Right cardiac atrium (tissue), 5 donors: Measurements from ENCODE around the gene CACNA1I. TPM values are rescaled to one million over a fixed set of nuclear protein-coding genes. Genes with fewer than 3 reads are reported as not detected.

Experiments
- ATAC-seq, 2 donors: fragments of 200-7000 bp; cut with Tn5 transposase; one replicate each; pipeline versions ENCODE4 v1.8.0 to v1.9.1; 2020; ENCODE audit warnings: moderate library complexity in 2 of 2, mild to moderate bottlenecking in 1 of 2
- DNase-seq, 3 donors: peaks; one replicate each; pipeline ENCODE4 v3.0.0-alpha.2; 2020
- H3K27ac ChIP-seq: one replicate; pipeline ENCODE4 v1.5.1; 2013; ENCODE audit warnings: mild to moderate bottlenecking, low read length, control low read depth, moderate library complexity
- H3K27me3 ChIP-seq: one replicate; pipeline ENCODE4 v1.6.1; 2013; ENCODE audit not compliant: control insufficient read depth, insufficient read depth
- H3K4me1 ChIP-seq: one replicate; pipeline ENCODE4 v1.6.1; 2013; ENCODE audit warnings: low read length; ENCODE audit not compliant: control insufficient read depth, insufficient read depth
- H3K4me3 ChIP-seq: one replicate; pipeline ENCODE4 v1.5.1; 2013; ENCODE audit warnings: low read length, control low read depth
- H3K9me3 ChIP-seq: one replicate; pipeline ENCODE4 v1.6.1; 2013; ENCODE audit warnings: low read length; ENCODE audit not compliant: control insufficient read depth
- WGBS: extraction: QIAGEN DNeasy Blood & Tissue Kit; methylation state at CpG from one replicate; pipeline ENCODE4 v1.1.7; 2013; 5-methylcytosine and 5-hydroxymethylcytosine counted together
- intact Hi-C, 4 donors: fragments of 100-400 bp; cut with DNase I; formaldehyde crosslinking; loops; one replicate each; pipeline versions ENCODE4 v1.11.0 to v1.14.0; 2022 to 2023
- polyA plus RNA-seq: library from polyadenylated mRNA; stranded (reverse); fragments of 200-250 nt; gene quantifications from one replicate; pipeline ENCODE4 v1.2.3, GENCODE V29; 2013
- total RNA-seq, 4 donors: library from RNA; stranded (reverse); fragmentation: NEBNext Ultra II Directional; extraction: Animal tissue kit (Norgen Biotek cat#: 25700); gene quantifications; one replicate each; pipeline ENCODE4 v1.2.1, GENCODE V29; 2021
- donor health status: healthy with polysubstance abuse.
- donor health status: DM: no; HTN: yes; CAD: no.
- donor health status: DM: no; HTN: no; CAD: no.
- donor health status: DM: no; HTN: yes; CAD: no; lungs with severe emphysema.
- donor health status: DM: yes; HTN: yes; CAD: no.

The CACNA1I gene
- total and polyA plus RNA-seq, 5 donors: 0.06 to 0.07 TPM; not detected in 3

- Histone ChIP-seq H3K4me1 (no peaks in the 10 kb centered on the region), H3K27ac (no peak overlapping the region), H3K9me3 (no peaks in the 10 kb centered on the region), H3K27me3 (no peaks in the 10 kb centered on the region), H3K4me3 (no peak overlapping the region)
- intact Hi-C loops: no loop called here
- ATAC-seq (peak; percentile 50 to 54), DNase-seq (peak in 1 of 3 donors; percentile 65)
- WGBS: 55% methylated on average over 32 of the region's 32 CpGs
These were observed 21.8 kb downstream of the CACNA1I start for GRCh38 chr22:39592081-39593065.

DNA sequence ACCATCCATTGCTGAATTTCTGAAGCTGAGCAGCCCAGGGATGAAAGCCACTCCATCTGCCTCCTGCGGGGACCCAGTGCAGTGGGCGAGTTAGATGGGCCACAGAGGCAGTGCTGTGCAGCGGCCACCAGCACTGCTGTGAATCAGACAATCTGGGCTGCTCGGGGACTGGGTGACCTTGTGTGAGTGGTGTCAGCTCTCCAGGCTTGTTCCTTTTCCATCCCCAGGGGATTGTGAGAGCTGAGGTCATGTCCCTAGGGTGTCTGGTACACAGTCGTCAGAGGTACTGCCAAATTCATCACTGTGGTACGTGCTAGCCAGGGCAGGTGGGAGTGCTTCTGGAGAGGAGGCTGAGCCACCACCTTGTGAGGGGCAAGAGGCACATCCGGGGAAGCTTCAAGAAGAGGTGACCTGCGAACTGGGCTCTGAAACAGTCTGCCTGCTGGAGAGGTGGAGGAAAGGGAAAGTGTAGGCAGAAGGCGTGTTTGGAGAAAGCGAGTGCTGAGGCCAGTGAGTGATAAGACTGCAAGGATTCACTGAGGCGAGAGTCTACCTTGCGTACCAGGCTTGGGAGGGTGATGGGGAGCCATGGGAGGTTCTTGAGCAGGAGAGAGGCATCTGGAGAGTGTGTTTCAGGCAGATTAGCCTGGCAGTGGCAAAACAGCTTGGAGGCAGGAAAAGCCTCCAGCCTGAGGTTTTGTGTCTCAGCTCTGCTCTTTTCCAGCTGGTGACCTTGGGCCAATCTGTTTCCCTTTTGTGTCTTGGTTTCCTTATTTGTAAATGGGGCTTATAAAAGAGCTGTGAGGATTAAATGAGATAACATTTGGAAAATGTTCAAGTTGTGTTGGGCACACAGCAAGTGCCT is 22.7 kb downstream of the CACNA1I start:
- intact Hi-C loops: no loop called here
- 66% methylated on average over 12 of the region's 12 CpGs for WGBS
- no peak overlapping the region for H3K4me3 ChIP-seq
- ATAC-seq (peak; percentile 15 to 22), DNase-seq (no peak)
- H3K27ac ChIP-seq: no peak overlapping the region
- no peaks in the 10 kb centered on the region for H3K4me1 ChIP-seq
- H3K27me3 ChIP-seq: no peaks in the 10 kb centered on the region
- no peaks in the 10 kb centered on the region for H3K9me3 ChIP-seq

DNA sequence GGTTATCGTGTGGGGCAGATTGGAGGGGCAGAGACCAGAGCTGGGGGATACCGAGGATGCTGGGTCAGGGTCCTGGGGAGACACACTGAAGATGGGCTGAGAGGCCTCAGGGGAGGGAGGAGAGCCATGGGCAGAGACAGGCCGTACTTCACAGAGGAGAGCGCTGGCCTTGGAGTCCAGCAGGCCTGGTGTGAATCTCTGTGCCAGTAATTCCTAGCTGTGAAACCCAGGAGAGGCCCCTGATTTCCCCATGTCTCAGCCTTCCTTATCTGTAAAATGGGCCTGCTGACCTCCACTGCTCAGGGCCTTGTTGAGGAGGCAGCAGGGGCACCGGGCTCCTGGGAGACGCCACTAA is 23.4 kb downstream of the CACNA1I start:
- Histone ChIP-seq H3K9me3 (no peaks in the 10 kb centered on the region), H3K4me1 (no peaks in the 10 kb centered on the region), H3K27me3 (no peaks in the 10 kb centered on the region), H3K4me3 (no peak overlapping the region), H3K27ac (no peak overlapping the region)
- intact Hi-C loops: no loop called here
- WGBS: 55% methylated on average over 6 of the region's 6 CpGs
- ATAC-seq: no peak
- no peak for DNase-seq

GRCh38 chr22:39594411-39594810 is 23.9 kb downstream of the CACNA1I start:
- Histone ChIP-seq H3K27me3 (no peaks in the 10 kb centered on the region), H3K4me3 (no peak overlapping the region), H3K4me1 (no peaks in the 10 kb centered on the region), H3K9me3 (no peaks in the 10 kb centered on the region), H3K27ac (no peak overlapping the region)
- WGBS: 44% methylated on average over 7 of the region's 7 CpGs
- intact Hi-C loops: no loop called here
- DNase-seq (no peak), ATAC-seq (no peak)

GRCh38 chr22:39595622-39596172 is 25.1 kb downstream of the CACNA1I start:
- Histone ChIP-seq H3K4me3 (no peak overlapping the region), H3K4me1 (no peaks in the 10 kb centered on the region), H3K27me3 (no peaks in the 10 kb centered on the region), H3K27ac (no peak overlapping the region), H3K9me3 (no peaks in the 10 kb centered on the region)
- intact Hi-C loops: no loop called here
- DNase-seq (no peak), ATAC-seq (no peak)
- WGBS: 68% methylated on average over 12 of the region's 12 CpGs

- H3K27ac ChIP-seq: no peak overlapping the region
- H3K4me1 ChIP-seq: no peaks in the 10 kb centered on the region
- whole genome bisulfite sequencing: 45% methylated on average over 6 of the region's 6 CpGs
- no peaks in the 10 kb centered on the region for H3K9me3 ChIP-seq
- no peak for ATAC-seq
- intact Hi-C loops: no loop called here
- H3K4me3 ChIP-seq: no peak overlapping the region
- no peaks in the 10 kb centered on the region for H3K27me3 ChIP-seq
- DNase-seq: no peak
These were observed 26.0 kb downstream of the CACNA1I start for GRCh38 chr22:39596601-39597000.

DNA sequence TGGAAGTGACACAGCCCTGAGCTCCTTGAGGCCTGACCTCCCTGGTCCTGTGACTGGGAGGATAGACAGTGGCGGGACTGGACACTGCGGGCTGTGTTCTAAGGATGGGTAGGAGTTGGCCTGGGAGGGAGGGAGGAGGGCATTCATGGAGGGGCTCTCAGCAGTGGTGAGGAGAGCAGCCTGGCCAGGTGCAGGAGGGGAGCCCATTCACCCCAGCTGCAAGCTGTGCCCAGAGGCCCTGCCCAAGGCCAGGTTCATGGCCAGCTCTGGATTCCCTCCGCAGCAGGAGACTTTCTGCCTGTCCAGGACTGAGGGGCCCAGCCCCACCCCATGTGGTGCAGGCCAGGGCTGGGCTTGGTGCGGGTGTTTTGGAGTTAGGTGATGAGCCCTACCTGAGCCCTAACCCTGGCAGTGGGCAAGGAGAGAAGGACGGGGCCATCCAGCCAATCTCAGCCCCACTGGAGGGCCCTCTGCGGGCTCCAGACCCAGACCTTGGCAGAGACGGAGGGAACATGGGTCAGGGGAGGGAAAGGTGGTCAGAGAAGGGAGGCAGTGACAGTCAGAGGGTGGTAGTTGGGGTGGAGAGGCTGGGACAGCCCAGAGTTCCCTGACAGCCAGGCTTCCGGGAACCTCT is 26.8 kb downstream of the CACNA1I start:
- DNase-seq: no peak
- intact Hi-C loops: no loop called here
- Histone ChIP-seq H3K27ac (no peak overlapping the region), H3K4me3 (no peak overlapping the region), H3K9me3 (no peaks in the 10 kb centered on the region), H3K27me3 (no peaks in the 10 kb centered on the region), H3K4me1 (no peaks in the 10 kb centered on the region)
- WGBS: 67% methylated on average over 8 of the region's 8 CpGs
- ATAC-seq: no peak

GRCh38 chr22:39598017-39598965 is 27.7 kb downstream of the CACNA1I start:
- H3K4me3 ChIP-seq: no peak overlapping the region
- WGBS: 23% methylated on average over 36 of the region's 36 CpGs
- intact Hi-C loops: no loop called here
- H3K27me3 ChIP-seq: no peaks in the 10 kb centered on the region
- H3K27ac ChIP-seq: no peak overlapping the region
- H3K9me3 ChIP-seq: no peaks in the 10 kb centered on the region
- peak; percentile 56 to 59 for ATAC-seq
- peak in 2 of 3 donors; percentile 32 to 60 for DNase-seq
- no peaks in the 10 kb centered on the region for H3K4me1 ChIP-seq

GRCh38 chr22:39600491-39601179 is 30.1 kb downstream of the CACNA1I start:
- no peak for ATAC-seq
- Histone ChIP-seq H3K27ac (no peak overlapping the region), H3K4me3 (no peak overlapping the region), H3K27me3 (no peaks in the 10 kb centered on the region), H3K4me1 (no peaks in the 10 kb centered on the region), H3K9me3 (no peaks in the 10 kb centered on the region)
- WGBS: 78% methylated on average over 18 of the region's 18 CpGs
- intact Hi-C loops: no loop called here
- no peak for DNase-seq
